SK-N-SH (cell line): ENCODE measurements around the gene FBXW11. TPM values are rescaled to one million over a fixed set of nuclear protein-coding genes. Genes with fewer than 3 reads are reported as not detected.

Source experiments
- CTCF ChIA-PET: fragments of 300-600, 350-600 bp; formaldehyde crosslinking; extraction: SDS; loops from one replicate; lab custom pipeline; 2021; lab: Yijun Ruan, JAX
- POLR2A ChIA-PET: fragments of 350-600 bp; sonication (Branson Sonifier 250); formaldehyde crosslinking; extraction: SDS; loops from one replicate; lab custom pipeline; 2020; ENCODE audit warnings: antibody characterized with exemption, inconsistent platforms; lab: Yijun Ruan, JAX
- DNase-seq: peaks from one replicate; pipeline ENCODE4 v3.0.0; 2012
- H2AFZ ChIP-seq: fragments of 200-600 bp; sonication (generic); 2 replicates; pipeline ENCODE4 v1.8.1; 2016; ENCODE audit warnings: antibody characterized with exemption, mild to moderate bottlenecking, low read depth
- H3F3A ChIP-seq: fragments of 200-600 bp; sonication (generic); replicated peaks from 2 replicates; pipeline ENCODE3; 2016; ENCODE audit warnings: antibody characterized with exemption, mild to moderate bottlenecking; ENCODE audit not compliant: insufficient read depth
- H3K27ac ChIP-seq, 2 experiments: fragments of 200-500 bp in 1 of 2; fragments of 200-600 bp in 1 of 2; sonication (Bioruptor generic) in 1 of 2; sonication (generic), shearing (Covaris generic) in 1 of 2; 2 replicates each; pipeline versions ENCODE4 v1.5.1 to v1.6.1; 2014 to 2016; ENCODE audit warnings: low read depth in 2 of 2, inconsistent platforms in 1 of 2, low read length in 1 of 2, mild to moderate bottlenecking in 1 of 2, mixed read lengths in 1 of 2
- H3K27me3 ChIP-seq: fragments of 200-600 bp; sonication (generic), shearing (Covaris generic); 2 replicates; pipeline ENCODE4 v1.6.1; 2016; ENCODE audit warnings: mixed run types; ENCODE audit not compliant: insufficient read depth
- H3K36me3 ChIP-seq, 2 experiments: fragments of 200-500 bp in 1 of 2; fragments of 200-600 bp in 1 of 2; sonication (Bioruptor generic) in 1 of 2; sonication (generic) in 1 of 2; replicated peaks in 1 of 2; 2 replicates each; pipeline versions ENCODE3 to v1.5.1; 2014 to 2016; ENCODE audit warnings: low read length in 1 of 2, mild to moderate bottlenecking in 1 of 2; ENCODE audit not compliant: insufficient read depth in 2 of 2, control insufficient read depth in 1 of 2
- H3K4me1 ChIP-seq, 2 experiments: fragments of 200-500 bp in 1 of 2; fragments of 200-600 bp in 1 of 2; sonication (Bioruptor generic) in 1 of 2; sonication (generic), shearing (Covaris generic) in 1 of 2; 2 replicates each; pipeline versions ENCODE4 v1.5.1 to v1.6.1; 2014 to 2016; ENCODE audit warnings: low read depth in 1 of 2, low read length in 1 of 2, mixed run types in 1 of 2; ENCODE audit not compliant: insufficient read depth in 2 of 2, control insufficient read depth in 1 of 2
- H3K4me2 ChIP-seq: fragments of 200-600 bp; sonication (generic), shearing (Covaris generic); 2 replicates; pipeline ENCODE4 v1.6.1; 2017; ENCODE audit warnings: mixed run types
- H3K4me3 ChIP-seq, 2 experiments: fragments of 200-500 bp in 1 of 2; fragments of 200-600 bp in 1 of 2; sonication (Bioruptor generic) in 1 of 2; sonication (generic), shearing (Covaris generic) in 1 of 2; 2 replicates each; pipeline versions ENCODE4 v1.5.1 to v1.8.1; 2014 to 2016; ENCODE audit warnings: low read depth in 2 of 2, inconsistent platforms in 1 of 2, low read length in 1 of 2, mild to moderate bottlenecking in 1 of 2, mixed read lengths in 1 of 2, moderate library complexity in 1 of 2
- H3K79me2 ChIP-seq: fragments of 200-600 bp; sonication (generic); 2 replicates; pipeline ENCODE4 v1.8.1; 2017; ENCODE audit warnings: mild to moderate bottlenecking; ENCODE audit not compliant: insufficient read depth
- H3K9ac ChIP-seq: fragments of 200-600 bp; sonication (generic); 2 replicates; pipeline ENCODE4 v1.6.1; 2017; ENCODE audit warnings: mixed run types
- H3K9me2 ChIP-seq: fragments of 200-600 bp; sonication (generic); 2 replicates; pipeline ENCODE4 v1.6.1; 2017; ENCODE audit warnings: mixed run types
- H3K9me3 ChIP-seq: fragments of 200-600 bp; sonication (generic); 2 replicates; pipeline ENCODE4 v1.6.1; 2017; ENCODE audit warnings: mixed run types, mild to moderate bottlenecking, moderate library complexity
- H4K20me1 ChIP-seq: fragments of 200-600 bp; sonication (generic); 2 replicates; pipeline ENCODE4 v1.6.1; 2017; ENCODE audit warnings: mild to moderate bottlenecking, mixed run types; ENCODE audit not compliant: insufficient read depth
- ELF1 ChIP-seq: IDR thresholded peaks from 2 replicates; pipeline ENCODE4 v1.4.0; 2012
- EP300 ChIP-seq, 2 experiments: IDR thresholded peaks; 2 replicates each; pipeline versions ENCODE4 v1.4.0 to v1.6.1; 2012; ENCODE audit warnings: borderline replicate concordance in 1 of 2, low read depth in 1 of 2, low read length in 1 of 2
- EZH2phosphoT487 ChIP-seq: fragments of 200-600 bp; sonication (generic); IDR thresholded peaks from 2 replicates; pipeline ENCODE4 v1.6.1; 2017; ENCODE audit warnings: low read depth, mixed run types, mild to moderate bottlenecking, antibody characterized with exemption, moderate library complexity, borderline replicate concordance
- FOSL2 ChIP-seq: IDR thresholded peaks from 2 replicates; pipeline ENCODE4 v1.4.0; 2012; ENCODE audit warnings: low read depth, mild to moderate bottlenecking, moderate library complexity, borderline replicate concordance
- FOXJ3 ChIP-seq: sonication (generic); formaldehyde crosslinking; IDR thresholded peaks from 2 replicates; pipeline ENCODE4 v1.5.1; 2020; ENCODE audit warnings: mild to moderate bottlenecking, missing genetic modification reagents
- GATA2 ChIP-seq: sonication (generic); formaldehyde crosslinking; IDR thresholded peaks from 2 replicates; pipeline ENCODE4 v1.5.0; 2020; ENCODE audit warnings: mild to moderate bottlenecking, missing genetic modification reagents
- JUND ChIP-seq: IDR thresholded peaks from 2 replicates; pipeline ENCODE4 v1.4.0; 2012
- MEF2A ChIP-seq: IDR thresholded peaks from 2 replicates; pipeline ENCODE4 v1.4.0; 2012; ENCODE audit warnings: low read depth, borderline replicate concordance
- RAD21 ChIP-seq: IDR thresholded peaks from 2 replicates; pipeline ENCODE4 v1.6.1; 2012; ENCODE audit warnings: mild to moderate bottlenecking, low read length
- SIN3A ChIP-seq: IDR thresholded peaks from 2 replicates; pipeline ENCODE4 v1.6.1; 2012; ENCODE audit warnings: low read depth, mild to moderate bottlenecking, low read length, moderate library complexity, borderline replicate concordance
- SMC3 ChIP-seq: IDR thresholded peaks from 2 replicates; pipeline ENCODE4 v1.6.1; 2012; ENCODE audit warnings: low read depth, low read length, improper control_type of control experiment
- TEAD4 ChIP-seq: IDR thresholded peaks from 2 replicates; pipeline ENCODE4 v1.4.0; 2012; ENCODE audit warnings: mild to moderate bottlenecking, borderline replicate concordance; ENCODE audit not compliant: insufficient read depth
- WGBS: methylation state at CpG from one replicate; pipeline ENCODE4 v1.1.6; 2017; ENCODE audit warnings: low lambda C conversion rate; 5-methylcytosine and 5-hydroxymethylcytosine counted together
- polyA plus RNA-seq, 3 experiments: library from polyadenylated mRNA; depleted of rRNA; stranded (reverse); fragments of >200 nt; gene quantifications; 2 replicates each; pipeline ENCODE4 v1.2.3, GENCODE V29; 2012
- TF ChIP-seq, protein P1 (sequence below): IDR thresholded peaks from 2 replicates; pipeline ENCODE4 v1.4.0; 2012; ENCODE audit warnings: low read depth, borderline replicate concordance
- TF ChIP-seq, protein P2 (sequence below): IDR thresholded peaks from 2 replicates; pipeline ENCODE4 v1.4.0; 2012; ENCODE audit warnings: low read depth

FBXW11 gene
- polyA plus RNA-seq, 1 of the 3 experiments (the other 2 are of a cell fraction), result 37.5 TPM

DNA sequence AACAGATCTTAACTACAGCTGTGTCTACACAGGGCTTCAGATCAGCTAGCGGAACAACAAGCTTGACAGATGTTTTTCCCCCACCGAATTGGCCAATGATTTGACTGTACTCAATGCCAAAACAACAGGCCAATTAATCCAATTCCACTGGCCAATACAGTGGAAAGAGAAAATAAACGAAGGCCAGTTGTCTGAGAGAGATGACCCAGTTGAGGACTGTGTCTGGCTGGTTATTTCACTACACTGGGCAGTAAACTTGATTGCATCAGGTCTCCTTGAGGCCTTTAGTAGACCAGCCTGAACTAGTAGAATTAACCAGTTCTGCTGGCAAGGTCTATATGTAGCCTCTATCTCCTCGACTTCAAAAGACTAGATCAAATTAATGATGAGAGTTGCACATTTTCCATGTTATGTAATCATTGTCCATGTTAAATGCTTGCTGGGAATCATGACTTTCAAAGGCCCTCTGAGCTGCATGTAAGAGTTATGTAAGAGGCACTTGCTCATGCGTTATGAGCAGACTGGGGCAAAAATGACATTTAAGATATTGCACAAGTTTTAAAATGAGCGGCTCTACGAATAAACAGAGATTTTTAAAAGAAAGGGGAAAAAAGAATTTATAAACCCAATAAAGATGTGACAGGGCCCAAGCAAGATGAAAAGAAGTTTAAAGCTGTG lies 192.5 kb downstream of the FBXW11 start:
- H3F3A ChIP-seq, result no peaks in the 10 kb centered on the region
- peaks cover 4% of the 10 kb centered on the region; the same call in 1 of the 2 replicates for H3K27me3 ChIP-seq
- no peaks in the 10 kb centered on the region for H3K4me1 ChIP-seq
- 48% methylated on average over 7 of the region's 7 CpGs for WGBS
- POLR2A ChIA-PET, result no interaction called here
- H3K4me2 ChIP-seq, result no peak overlapping the region
- H4K20me1 ChIP-seq, result no peaks in the 10 kb centered on the region
- H3K79me2 ChIP-seq, result no peaks in the 10 kb centered on the region
- H3K9me2 ChIP-seq, result no peaks in the 10 kb centered on the region
- no peak overlapping the region for H3K4me3 ChIP-seq
- no peaks in the 10 kb centered on the region for H3K9me3 ChIP-seq
- TF ChIP-seq, protein P1, sequence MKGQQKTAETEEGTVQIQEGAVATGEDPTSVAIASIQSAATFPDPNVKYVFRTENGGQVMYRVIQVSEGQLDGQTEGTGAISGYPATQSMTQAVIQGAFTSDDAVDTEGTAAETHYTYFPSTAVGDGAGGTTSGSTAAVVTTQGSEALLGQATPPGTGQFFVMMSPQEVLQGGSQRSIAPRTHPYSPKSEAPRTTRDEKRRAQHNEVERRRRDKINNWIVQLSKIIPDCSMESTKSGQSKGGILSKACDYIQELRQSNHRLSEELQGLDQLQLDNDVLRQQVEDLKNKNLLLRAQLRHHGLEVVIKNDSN, result no peak
- TF ChIP-seq ELF1 (no peak), RAD21 (no peak), GATA2 (no peak), EZH2phosphoT487 (no peak), SIN3A (no peak), SMC3 (no peak), JUND (no peak), MEF2A (no peak)
- no peak overlapping the region for H2AFZ ChIP-seq
- CTCF ChIA-PET, result no interaction called here
- no peak for DNase-seq
- H3K36me3 ChIP-seq, result no peaks in the 10 kb centered on the region
- H3K27ac ChIP-seq, result no peak overlapping the region
- H3K9ac ChIP-seq, result no peak overlapping the region

DNA sequence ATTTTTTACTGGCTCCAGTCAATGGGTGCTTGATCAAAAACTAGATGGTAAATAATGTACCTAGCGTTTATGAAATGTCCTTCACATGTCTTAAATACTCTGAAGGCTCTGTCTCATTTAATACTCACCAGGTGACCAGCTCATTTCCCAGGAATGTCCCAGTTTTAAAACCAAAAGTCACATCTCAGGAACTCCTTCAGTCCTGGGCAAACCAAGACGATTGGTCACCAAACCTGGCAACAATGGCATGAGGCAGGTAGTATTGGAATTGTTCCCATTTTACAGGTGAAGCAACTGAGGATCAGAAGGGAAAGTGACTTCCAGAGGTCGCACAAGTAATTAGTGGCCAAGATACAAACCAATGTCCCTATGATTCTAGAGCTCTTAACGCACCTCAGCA lies 193.2 kb downstream of the FBXW11 start:
- no peaks in the 10 kb centered on the region for H3F3A ChIP-seq
- POLR2A ChIA-PET, result no interaction called here

More for the DNA sequence above, 193.2 kb downstream of the FBXW11 start:
- CTCF ChIA-PET, result no interaction called here
- WGBS, result 30% methylated on average over 4 of the region's 4 CpGs
- no peaks in the 10 kb centered on the region for H3K9me3 ChIP-seq
- H2AFZ ChIP-seq, result no peak overlapping the region
- TF ChIP-seq, protein P2, sequence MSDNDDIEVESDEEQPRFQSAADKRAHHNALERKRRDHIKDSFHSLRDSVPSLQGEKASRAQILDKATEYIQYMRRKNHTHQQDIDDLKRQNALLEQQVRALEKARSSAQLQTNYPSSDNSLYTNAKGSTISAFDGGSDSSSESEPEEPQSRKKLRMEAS, result no peak
- TF ChIP-seq TEAD4, result no peak
- no peak for TF ChIP-seq FOXJ3 (CRISPR knock-in tag)
- no peak for TF ChIP-seq FOSL2
- TF ChIP-seq, protein P1, result no peak
- TF ChIP-seq EP300 (IDR thresholded peaks at IDR 0.05; ENCODE audit: borderline replicate concordance in 1 of 2, low read depth in 1 of 2, low read length in 1 of 2), result no peak
- H3K4me1 ChIP-seq, result no peaks in the 10 kb centered on the region
- no peak overlapping the region for H3K27ac ChIP-seq
- no peaks in the 10 kb centered on the region for H3K9me2 ChIP-seq
- no peak overlapping the region for H3K9ac ChIP-seq
- H3K27me3 ChIP-seq, result peaks cover under 1% of the 10 kb centered on the region; the same call in 1 of the 2 replicates
- H4K20me1 ChIP-seq, result no peaks in the 10 kb centered on the region
- no peak overlapping the region for H3K4me3 ChIP-seq
- no peak overlapping the region for H3K4me2 ChIP-seq
- no peaks in the 10 kb centered on the region for H3K36me3 ChIP-seq
- DNase-seq, result no peak
- no peaks in the 10 kb centered on the region for H3K79me2 ChIP-seq

Other genes starting within 250 kb of the FBXW11 start
- gene SMIM23, start 220.8 kb downstream of the FBXW11 start, polyA plus RNA-seq (2012; rRNA removed), result not detected in 2 replicates
- 10.1 and 11.0 TPM in 2 replicates for gene STK10, start 181.6 kb upstream of the FBXW11 start, polyA plus RNA-seq (2012; rRNA removed)
- 0.10 TPM in 1 of 2 replicates, not detected in the other for gene EFCAB9, start 187.5 kb upstream of the FBXW11 start, polyA plus RNA-seq (2012; rRNA removed)